Stimulated activated CD8-positive, alpha-beta memory T cell treated with anti-CD3 and anti-CD28 coated beads, Interleukin-12 subunit alpha, Interleukin-12 subunit beta, amount 100 ng/mL, for 24 hours (primary cell): Measurements from ENCODE around the gene PCNT.
"Not testable (repeated sequence)": the region's sequence is repeated elsewhere in the genome, so short reads cannot be mapped to it uniquely, and the experiment has no call there.

ENCODE experiments used
- DNase-seq: peaks from one replicate; pipeline ENCODE4 v3.0.0-alpha.2; 2020; ENCODE audit errors: extremely low read depth

The PCNT gene

DNA sequence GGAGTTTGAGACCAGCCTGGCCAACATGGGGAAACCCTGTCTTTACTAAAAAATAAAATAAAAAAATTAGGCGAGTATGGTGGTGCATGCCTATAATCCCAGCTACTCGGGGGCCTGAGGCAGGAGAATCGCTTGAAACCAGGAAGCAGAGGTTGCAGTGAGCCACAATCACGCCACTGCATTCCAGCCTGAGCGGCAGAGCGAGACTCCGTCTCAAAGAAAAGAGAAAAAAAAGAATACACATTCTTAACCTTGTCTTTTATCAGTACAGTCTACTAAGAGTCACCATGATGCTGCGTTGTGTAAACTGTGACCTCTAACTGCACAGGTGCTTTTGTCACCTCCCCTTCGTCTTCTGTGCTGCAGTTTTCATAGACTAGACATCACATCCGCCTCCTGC is 37.2 kb downstream of the PCNT start:
- no peak for DNase-seq

DNA sequence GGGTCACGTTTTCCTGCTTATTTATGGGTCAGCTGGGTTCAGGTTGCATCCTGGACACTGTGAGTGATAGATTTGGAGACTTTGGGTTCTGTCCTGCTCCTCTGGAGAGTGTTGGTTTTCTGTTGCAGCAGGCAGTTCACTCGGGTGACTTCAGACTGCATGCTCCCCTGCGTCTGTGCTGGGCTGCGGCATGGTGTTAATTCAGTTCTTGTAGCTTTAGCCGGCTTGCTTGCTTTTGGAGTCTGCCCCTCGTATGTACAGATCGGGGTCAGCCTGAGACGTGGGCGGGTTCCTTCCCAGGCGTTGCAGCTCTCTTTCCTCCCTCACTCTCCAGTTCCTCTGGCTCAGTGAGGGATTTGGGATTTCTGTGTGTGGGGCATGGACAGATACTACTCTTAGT is 38.0 kb downstream of the PCNT start:
- DNase-seq: no peak

DNA sequence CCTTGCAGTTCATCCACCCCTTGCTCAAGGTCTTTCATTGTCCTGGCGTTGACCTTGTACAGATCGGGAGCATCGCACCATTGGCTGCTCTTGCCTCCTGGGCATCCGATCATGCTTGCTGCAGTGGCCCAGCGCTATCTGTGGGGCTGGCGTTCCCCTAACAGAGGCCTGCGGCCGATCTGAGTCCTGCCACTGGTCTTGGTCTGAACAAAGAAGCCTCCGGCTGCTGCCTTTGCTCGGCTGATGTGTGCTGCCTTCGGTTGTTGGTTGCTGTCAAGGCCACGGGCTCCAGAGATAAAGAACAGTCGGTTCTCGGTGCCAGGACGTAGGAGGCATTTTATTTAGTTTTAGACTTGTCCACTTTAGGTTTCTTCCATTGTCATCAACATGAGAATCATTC is 39.0 kb downstream of the PCNT start:
- DNase-seq: no peak

DNA sequence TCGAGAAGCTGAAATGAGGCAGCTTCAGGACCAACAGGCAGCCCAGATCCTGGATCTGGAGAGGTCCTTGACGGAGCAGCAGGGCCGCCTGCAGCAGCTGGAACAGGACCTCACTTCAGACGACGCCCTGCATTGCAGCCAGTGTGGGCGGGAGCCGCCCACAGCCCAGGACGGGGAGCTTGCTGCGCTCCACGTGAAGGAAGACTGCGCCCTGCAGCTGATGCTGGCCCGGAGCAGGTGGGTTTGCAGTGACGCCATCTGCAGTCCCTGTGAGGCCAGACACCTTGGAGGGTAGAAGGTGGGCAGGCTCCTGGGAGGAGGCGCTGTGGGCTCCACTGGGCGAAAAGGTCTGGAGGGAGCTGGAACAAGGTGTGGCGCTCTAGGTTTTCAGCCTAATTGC is 39.7 kb downstream of the PCNT start:
- DNase-seq: no peak

DNA sequence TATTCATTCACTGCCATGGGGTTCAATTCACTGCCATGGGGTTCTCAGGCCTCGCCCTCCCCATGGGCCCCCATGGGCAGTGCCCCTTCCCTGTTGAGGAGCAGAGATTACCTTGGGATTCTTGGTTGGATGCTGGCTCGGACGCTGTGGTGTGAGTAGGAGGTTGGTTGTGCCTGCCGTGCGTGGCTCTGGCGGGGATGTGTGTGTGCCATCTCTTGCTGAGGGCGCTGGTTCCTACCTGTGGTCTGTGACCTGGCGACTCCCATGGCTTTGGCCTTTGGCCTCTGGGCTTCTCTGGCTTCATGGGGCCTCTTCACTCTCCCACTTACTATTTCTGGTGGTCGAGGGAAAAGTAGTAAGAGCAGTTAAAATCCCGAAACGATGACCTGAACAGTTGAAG is 42.1 kb downstream of the PCNT start:
- DNase-seq: no peak

DNA sequence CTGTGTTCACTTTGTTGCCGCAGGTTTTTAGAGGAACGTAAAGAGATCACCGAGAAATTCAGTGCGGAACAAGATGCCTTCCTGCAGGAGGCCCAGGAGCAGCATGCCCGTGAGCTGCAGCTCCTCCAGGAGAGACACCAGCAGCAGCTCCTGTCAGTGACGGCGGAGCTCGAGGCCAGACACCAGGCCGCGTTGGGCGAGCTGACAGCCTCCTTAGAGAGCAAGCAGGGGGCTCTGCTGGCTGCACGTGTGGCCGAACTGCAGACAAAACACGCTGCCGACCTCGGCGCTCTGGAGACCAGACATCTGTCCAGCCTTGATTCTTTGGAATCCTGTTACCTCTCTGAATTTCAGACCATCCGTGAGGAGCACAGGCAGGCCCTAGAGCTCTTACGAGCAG is 42.6 kb downstream of the PCNT start:
- DNase-seq: no peak

DNA sequence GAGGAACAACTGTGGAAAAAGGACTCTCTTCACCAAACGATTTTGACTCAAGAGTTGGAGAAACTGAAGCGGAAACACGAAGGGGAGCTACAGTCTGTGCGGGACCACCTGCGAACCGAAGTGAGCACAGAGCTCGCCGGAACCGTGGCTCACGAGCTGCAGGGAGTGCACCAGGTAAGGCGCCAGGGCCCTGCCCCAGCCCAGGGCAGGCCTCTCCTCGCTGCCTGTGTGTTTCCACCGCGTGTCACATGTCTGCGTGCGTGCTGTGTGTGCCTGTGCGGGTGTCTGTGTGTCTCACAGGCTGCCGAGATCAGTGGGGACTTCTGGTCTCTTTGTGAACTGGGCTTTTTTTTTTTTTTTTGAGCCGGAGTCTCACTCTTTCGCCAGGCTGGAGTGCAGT is 43.0 kb downstream of the PCNT start:
- no peak for DNase-seq

DNA sequence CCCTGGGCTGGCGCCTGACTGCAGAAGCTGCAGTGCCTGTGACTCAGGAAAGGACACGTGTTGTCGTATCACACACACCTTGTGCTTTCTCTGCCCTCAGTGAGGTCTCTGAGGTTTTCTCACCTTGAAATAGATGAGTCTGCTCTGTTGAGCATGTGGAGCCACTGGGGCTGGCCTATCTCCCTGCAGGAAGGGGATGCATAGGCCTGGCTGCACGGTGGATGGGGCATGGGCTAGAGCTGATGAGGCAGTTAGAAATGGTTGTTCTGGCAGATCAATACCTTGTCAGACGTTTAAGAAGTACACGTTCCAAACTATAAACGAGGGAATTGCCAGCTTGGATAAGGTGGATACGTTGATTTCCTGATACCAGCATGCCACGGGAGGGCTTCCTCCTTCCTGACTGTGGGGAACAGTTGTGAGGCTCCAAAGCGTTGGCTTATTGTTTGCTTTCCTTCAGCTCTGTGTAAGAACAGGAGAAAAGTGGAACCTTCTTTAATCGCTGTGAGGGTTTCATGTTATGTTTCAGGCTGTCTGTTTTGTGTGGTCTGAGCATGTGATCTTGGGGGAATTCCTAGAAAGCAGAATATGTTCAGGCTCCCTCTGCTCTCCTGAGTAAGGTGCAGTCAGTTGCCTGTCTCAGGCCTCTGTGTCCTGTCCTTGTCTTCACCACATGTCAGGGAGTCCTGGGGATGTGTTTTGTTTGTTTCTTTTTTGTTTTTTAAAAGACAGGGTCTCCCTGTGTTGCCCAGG is 44.8 kb downstream of the PCNT start:
- peak; percentile 14 for DNase-seq

DNA sequence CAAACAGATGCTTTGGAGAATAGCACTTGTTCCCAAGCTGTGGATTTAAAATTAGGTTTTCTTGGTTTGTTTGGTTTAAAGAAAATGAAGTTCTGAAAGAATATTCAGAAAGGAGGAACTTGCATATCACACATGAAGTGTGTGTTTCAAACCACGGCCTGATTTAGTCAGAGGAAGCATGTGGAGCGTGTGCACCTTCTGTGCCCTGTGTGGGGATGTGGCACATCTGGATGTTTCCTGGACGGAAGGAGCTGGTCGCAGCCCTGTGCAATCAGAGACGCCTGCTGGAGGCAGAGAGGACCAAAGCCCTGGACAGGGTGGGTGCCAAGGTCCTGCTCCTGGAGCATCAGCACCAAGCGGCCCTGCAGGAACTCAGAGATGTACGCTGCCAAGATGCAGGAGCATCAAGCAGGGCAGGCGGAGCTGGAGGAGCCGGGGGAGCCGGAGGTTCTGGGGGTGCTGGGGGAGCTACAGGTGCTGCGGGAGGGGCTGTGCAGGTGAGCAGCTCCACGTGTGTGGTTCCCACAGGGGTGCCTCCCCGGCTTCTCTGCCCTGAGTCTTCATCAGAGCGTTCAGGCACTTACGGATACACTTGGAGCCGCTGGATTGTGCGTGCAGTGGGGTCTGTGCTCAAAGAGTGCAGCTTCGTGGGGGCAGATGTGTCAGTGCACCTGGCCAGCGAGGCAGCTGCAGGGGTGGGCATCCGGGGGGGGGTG is 45.7 kb downstream of the PCNT start:
- no peak for DNase-seq

DNA sequence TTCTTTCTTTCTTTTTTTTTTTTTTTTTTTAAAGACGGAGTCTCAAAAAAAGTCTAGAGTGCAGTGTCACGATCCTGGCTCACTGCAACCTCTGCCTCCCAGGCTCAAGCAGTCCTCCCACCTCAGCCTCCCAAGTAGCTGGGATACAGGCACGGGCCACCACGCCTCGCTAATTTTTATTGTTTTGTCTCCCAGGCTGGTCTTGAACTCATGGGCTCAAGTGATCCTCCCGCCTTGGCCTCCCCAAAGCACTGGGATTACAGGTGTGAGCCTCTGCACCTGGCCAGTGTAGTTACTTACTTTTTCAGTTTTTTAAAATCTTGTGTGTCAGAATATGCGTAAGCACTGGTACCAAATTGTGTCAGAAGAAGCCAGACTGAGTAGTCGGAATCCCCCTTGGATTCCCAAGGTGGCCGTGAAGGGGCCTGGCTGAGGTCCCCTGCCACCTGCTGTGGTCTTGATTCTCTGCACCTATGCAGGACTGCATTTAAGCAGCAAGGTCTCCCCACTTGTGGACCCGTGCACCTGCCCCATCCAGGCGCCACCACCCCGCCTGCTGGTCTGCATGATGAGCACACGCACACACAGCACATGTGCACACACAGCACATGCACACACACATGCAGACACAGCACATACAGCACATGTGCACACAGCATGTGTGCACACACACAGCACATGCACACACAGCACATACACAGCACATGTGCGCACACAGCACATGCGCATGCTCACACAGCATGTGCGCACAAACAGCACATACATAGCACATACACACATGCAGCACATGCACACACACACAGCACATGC is 47.5 kb downstream of the PCNT start:
- DNase-seq: no peak

DNA sequence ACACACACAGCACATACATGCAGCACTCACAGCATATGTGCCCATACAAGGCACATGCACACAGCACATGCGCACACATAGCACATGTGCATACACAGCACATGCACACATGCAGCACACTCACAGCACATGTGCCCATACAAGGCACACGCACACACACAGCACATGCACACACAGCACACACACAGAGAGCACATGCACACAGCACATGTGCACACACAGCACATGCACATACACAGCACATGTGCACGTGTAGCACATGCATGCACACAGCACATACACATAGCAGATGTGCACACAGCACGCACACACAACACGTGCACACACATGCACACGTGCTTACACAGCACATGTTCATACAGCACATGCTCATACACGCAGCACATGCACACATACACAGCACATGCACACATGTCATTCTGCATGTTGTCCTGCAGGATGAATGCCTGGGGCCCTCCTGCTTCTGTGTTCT is 48.1 kb downstream of the PCNT start:
- no peak for DNase-seq

DNA sequence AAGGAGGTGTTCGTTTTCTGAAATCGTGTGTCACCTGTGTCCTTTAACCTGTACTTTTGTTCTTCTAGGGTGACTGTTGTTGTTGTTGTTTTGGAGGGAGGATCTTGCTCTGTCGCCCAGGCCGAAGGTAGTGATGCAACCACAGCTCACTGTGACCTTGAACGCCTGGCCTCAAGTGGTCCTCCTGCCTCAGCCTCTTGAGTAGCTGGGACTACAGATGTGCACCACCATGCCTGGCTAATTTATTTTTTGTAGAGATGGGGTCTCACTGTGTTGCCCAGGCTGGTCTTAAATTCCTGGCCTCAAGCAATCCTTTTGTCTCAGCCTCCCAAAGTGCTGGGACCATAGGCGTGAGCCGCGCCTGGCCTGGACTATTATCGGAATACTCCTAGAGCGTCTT is 49.0 kb downstream of the PCNT start:
- DNase-seq: not testable (repeated sequence)

DNA sequence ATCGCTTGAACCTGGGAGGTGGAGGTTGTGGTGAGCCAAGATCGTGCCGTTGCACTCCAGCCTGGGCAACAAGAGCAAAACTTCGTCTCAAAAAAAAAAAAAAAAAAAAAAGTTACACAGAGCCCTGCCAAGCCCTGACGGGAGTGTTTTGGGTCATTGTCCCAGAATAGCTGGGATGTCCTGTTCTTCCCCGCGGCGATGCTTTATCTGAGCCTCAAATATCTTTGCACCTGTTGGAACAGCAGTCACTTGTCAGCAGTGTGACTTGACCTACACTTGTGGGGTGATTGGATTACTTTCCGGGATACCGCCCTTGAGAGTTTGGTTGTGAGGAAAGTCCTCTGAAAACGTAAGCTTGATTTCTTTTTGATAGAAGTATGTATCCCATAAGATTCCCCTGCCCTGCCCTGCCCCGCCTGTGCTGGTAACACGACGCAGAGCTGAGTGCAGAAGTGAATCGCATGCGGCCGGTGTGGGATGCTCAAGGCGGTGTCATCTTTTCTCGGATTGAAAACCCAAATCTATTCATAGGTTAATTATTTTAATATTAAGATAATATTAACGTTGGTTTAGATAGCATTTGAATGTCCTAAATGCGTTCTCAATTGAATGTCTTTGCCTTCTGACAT is 50.9 kb downstream of the PCNT start:
- DNase-seq: no peak

DNA sequence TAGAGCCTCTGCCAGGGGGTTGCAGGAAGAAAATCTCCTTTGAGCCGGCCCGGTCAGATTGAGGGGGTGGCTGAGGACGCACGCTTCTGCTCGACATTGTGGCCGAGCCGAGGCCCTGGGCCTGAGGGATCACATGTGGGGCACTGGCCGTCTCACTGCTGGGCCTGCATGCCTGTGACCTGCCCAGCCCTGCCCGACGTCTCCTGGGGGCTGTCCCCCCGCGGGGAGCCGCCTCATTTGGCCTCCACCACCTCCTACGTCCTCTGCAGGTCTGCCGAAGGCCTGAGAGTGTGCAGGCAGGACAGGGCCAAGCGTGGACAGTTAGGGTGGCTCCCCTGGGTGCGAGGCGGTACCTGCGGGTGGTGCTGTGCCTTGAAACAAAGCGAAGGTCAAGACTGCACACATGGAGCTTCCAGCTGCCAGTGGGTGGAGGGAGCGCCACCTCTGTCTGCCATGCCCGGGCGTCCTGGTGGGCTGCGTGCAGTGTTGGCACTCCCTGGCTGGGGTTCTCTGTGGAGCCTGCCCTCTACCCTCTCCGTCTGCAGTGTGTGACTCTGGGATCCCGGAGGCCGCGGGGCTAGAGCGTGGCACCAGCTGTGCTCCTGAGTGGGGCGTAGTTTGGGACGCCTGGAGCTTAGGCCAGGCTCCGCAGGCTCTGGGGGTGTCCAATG is 51.7 kb downstream of the PCNT start:
- DNase-seq: no peak

DNA sequence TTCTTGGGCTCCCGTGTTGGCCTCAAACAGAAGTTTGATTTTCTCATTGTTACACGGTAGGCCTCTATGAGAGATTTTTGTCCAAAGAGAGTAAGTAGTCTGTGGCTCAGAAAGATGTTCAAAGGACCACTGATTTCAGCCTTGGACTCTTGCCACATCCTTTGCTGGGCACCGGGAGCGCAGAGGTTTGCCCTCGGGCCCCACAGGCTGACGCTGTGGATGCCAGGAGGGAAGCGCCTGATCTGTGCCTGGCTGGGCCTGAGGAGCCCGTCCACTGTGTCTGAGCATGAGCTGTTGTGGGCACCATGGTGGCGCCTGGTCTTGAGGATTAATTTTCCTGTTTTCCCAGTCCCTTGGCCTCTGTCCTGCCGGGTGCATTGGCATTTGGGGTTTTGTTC is 52.3 kb downstream of the PCNT start:
- DNase-seq: no peak

DNA sequence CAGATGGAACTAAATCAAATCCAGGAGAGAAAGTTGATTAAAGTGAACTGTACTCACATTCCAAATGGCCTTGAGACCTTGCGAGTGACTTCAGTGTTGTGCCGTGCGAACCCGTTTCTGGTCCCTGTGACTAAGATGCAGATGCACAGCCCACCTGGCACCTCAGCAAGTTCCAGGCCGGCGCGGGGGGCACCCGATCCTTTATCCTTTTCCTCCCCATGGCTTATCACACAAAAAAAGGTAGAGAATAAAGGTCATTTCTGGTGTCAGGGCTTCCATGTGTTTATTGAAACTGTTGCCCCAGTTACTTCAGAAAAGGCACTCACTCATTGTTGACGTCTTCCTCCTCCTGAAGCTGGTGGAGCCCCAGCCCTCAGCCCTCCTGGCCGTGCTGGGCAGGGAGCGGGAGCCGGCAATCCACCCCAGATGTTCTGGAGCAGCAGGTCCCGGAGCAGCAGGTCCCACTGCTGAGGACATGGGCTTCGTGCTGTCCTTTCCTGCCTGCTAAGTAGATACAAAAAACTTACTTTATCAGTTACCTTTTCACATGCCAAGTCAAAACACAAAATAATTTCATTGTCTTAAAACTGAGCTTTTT is 53.0 kb downstream of the PCNT start:
- DNase-seq: no peak

DNA sequence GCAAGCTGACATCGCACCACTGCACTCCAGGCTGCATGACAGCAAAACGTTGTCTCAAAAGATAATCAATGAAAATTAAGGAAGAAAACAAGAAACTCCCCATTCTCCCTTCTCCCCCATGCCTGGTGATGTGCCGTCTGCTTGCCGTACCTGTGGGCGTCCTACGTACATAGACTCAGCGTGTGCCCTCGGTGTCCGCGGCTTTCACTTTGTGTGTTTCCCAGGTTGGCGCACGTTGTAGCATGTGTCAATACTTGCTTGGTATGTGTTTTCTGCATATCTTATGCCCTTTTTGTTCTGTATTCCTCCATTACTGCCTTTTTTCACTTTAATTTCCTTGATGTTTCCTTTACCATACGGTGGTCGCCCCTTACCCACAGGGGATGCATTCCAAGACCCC is 53.8 kb downstream of the PCNT start:
- no peak for DNase-seq

DNA sequence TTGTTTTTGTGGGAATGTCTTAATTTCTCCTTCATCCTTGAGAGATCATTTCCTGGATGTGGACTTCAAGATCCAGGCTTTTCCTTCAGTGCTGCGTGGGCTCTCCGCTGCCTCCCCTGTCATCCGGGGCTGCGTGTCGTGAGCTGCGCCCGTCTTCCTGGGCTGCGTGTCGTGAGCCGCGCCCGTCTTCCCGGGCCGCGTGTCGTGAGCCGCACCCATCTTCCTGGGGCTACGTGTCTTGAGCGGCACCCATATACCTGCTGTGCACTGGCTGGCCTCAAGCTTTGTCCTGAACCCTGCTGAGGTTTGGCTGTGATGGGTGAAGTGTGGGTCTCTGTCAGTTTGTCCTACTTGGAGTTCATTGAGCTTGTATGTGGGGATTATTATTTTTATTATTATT is 55.1 kb downstream of the PCNT start:
- no peak for DNase-seq

DNA sequence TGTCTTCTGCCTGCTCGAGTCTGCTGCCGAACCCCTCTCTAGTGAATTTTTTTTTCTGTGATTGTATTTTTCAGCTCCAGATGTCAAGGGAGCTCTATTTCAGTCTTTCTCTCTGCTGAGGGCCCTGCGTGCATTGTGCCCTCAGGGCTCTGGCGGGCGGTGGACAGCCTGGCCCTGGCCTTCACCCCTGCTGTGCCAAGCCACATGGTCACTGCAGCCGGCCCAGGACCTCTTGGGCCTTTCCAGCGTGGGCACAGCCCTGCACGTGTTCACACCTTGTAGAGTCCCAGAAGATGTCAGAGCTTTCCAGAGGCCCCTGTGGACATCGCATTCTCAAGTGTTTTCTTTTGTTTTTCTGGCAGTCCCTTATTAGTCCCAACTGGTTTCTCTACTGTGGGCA is 55.7 kb downstream of the PCNT start:
- no peak for DNase-seq

DNA sequence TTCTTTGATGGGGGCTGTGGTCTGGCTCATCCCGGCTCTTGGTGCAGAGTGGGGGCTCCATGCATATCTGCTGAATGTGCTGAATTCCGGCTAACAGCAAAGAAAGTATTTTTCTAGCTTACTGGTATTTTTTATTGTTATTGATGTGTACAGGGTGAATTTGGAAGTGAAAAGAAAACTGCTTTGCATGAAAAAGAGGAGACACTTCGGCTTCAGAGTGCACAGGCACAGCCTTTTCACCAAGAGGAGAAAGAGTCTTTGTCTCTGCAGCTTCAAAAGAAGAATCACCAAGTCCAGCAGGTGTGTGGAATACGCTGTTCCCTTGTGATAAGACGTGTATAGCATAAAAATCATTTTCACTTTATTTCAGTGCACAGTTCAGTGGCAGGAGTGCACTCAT is 57.6 kb downstream of the PCNT start:
- DNase-seq: no peak

DNA sequence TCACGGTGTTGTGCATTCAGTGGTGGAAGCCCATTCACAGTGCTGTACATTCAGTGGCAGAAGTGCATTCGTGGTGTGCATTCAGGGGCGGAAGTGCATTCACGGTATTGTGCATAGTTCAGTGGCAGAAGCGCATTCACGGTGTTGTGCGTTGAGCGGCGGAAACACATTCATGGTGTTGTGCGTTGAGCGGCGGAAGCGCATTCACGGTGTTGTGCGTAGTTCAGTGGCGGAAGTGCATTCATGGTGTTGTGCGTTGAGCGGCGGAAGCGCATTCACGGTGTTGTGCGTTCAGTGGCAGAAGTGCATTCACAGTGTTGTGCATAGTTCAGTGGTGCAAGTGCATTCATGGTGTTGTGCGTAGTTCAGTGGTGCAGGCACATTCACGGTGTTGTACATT is 60.6 kb downstream of the PCNT start:
- DNase-seq: no peak
